Muscle of leg (tissue), 11 donors: ENCODE data around the gene TMEM145. TPM values are rescaled to one million over a fixed set of nuclear protein-coding genes. Genes with fewer than 3 reads are reported as not detected.
"Not testable (repeated sequence)": the region's sequence is repeated elsewhere in the genome, so short reads cannot be mapped to it uniquely, and the experiment has no call there.

Source experiments
- DNase-seq: peaks from one replicate; pipeline ENCODE4 v3.0.0; 2013
- H3K27ac ChIP-seq: one replicate; pipeline ENCODE4 v1.5.1; 2013; ENCODE audit warnings: mild to moderate bottlenecking, low read length, control low read depth
- H3K27me3 ChIP-seq: one replicate; pipeline ENCODE4 v1.6.1; 2013; ENCODE audit warnings: low read length; ENCODE audit not compliant: control insufficient read depth, insufficient read depth
- H3K36me3 ChIP-seq: one replicate; pipeline ENCODE4 v1.6.1; 2013; ENCODE audit warnings: low read length; ENCODE audit not compliant: control insufficient read depth, insufficient read depth
- H3K4me1 ChIP-seq: one replicate; pipeline ENCODE4 v1.6.1; 2013; ENCODE audit warnings: low read length; ENCODE audit not compliant: control insufficient read depth, insufficient read depth
- H3K4me3 ChIP-seq: one replicate; pipeline ENCODE4 v1.5.1; 2013; ENCODE audit warnings: low read length, control low read depth
- H3K9me3 ChIP-seq: replicated peaks from 2 replicates; pipeline ENCODE4 v1.6.1; 2013; ENCODE audit warnings: low read depth, low read length; ENCODE audit not compliant: control insufficient read depth
- WGBS: methylation state at CpG from one replicate; pipeline ENCODE4 v1.1.5; 2013; ENCODE audit warnings: missing lambda C conversion rate; ENCODE audit not compliant: insufficient coverage; 5-methylcytosine and 5-hydroxymethylcytosine counted together
- polyA plus RNA-seq, 8 donors: library from polyadenylated mRNA; unstranded; fragments of 120-200 nt; gene quantifications; one replicate each; pipeline versions ENCODE4 v1.2.1 to v1.2.3, GENCODE V29; 2013; ENCODE audit warnings: inconsistent platforms in 1 of 8, low replicate concordance in 1 of 8; ENCODE audit not compliant: insufficient read length in 8 of 8, insufficient read depth in 1 of 8
- total RNA-seq: library from RNA; stranded (reverse); fragments of 120-200 nt; gene quantifications from one replicate; pipeline ENCODE4 v1.2.4, GENCODE V29; 2013

TMEM145 gene
- total and polyA plus RNA-seq, 9 donors: 0.04 to 0.56 (median 0.32) TPM

DNA sequence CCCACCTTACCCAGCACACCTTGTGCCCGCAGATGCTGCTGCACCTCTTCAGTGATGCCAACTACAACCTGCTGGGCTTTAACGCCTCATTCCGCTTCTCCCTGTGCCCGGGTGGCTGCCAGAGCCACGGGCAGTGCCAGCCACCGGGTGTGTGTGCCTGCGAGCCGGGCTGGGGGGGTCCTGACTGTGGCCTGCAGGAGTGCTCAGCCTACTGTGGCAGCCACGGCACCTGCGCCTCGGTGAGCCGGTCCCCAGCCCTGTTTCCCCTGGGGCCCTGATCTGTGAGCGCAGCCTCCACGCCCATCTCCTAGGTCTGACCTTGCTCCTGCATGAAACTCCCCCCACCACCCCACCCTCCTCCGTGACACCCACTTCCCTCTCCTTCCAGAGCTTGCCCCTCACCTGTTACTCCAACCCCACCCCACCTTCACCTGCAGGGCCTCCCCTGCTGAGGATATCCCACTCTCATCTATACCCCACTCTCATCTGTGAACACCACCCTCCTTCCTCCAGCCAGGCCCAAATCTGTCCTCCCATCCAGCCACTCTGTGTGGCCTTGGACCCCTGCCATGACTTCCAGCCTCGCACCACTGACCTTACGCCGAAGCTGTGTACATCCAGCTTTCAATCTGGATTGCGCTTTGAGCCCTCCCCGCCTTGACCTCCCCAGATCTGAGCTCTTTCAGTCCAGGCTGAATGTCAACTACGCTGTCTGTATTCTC is 21.0 kb downstream of the TMEM145 start:
- WGBS: 86% methylated on average over 21 of the region's 21 CpGs
- Histone ChIP-seq H3K4me3 (no peak overlapping the region), H3K9me3 (no peaks in the 10 kb centered on the region), H3K27ac (no peak overlapping the region), H3K4me1 (peaks cover 5% of the 10 kb centered on the region), H3K36me3 (peaks cover 36% of the 10 kb centered on the region), H3K27me3 (no peaks in the 10 kb centered on the region)
- DNase-seq: no peak

DNA sequence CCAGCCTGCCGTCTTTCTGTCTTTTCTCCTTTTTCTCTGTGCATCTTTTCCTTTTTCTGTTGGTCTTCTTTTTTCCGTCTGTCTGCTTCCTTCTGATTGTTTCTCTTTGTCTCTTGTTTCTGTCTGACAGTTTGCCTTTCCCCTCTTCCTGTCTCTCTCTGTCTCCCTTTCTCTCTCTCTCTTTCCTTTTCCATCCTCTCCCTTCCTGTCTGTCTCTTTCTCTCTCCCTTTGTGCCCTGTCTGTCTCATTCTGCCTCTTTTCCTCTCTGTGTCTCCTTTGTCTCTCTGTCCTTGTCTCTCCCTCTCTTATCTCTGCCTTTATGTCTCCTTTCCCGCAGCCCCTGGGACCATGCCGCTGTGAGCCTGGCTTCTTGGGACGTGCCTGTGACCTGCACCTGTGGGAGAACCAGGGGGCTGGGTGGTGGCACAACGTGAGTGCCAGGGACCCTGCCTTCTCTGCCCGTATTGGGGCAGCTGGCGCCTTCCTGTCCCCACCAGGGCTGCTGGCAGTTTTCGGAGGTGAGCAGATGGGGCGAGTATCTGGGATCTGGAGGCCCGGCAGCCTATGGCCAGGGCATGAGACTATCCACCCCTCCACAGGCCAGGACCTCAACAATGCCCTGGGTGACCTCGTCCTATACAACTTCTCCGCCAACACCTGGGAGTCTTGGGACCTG is 21.7 kb downstream of the TMEM145 start:
- Histone ChIP-seq H3K36me3 (peaks cover 36% of the 10 kb centered on the region), H3K4me3 (no peak overlapping the region), H3K9me3 (no peaks in the 10 kb centered on the region), H3K4me1 (peaks cover 5% of the 10 kb centered on the region), H3K27me3 (no peaks in the 10 kb centered on the region), H3K27ac (no peak overlapping the region)
- DNase-seq: no peak
- WGBS: 85% methylated on average over 13 of the region's 13 CpGs

DNA sequence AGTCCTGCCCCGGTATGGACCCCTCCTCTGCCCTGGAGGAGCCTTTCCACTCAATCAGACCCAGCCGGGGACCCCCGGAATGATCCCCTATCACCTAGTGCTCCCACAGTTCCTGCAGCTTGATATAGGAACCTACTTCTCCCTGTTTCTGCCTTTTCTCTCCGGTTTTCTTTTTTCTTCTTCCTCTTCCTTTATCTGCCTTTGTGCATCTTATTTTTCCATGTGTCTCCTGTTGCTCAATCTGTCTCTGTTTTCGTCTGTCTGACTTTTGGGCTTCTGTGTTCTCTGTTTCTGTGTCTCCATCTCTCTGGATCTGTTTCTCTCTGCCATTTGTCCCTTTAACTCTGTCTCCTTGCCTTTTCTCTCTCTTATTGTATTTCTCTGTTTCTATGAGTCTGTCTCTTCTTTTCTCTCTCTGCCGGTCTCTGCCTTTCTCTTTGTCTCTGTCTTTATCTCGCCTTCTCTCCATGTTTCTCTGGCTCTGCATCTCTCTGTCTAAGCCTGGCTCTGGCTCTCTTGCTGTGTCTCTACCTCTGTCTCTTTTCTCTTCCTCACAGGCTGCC is 22.3 kb downstream of the TMEM145 start:
- Histone ChIP-seq H3K27ac (no peak overlapping the region), H3K36me3 (peaks cover 36% of the 10 kb centered on the region), H3K4me3 (no peak overlapping the region), H3K27me3 (no peaks in the 10 kb centered on the region), H3K4me1 (peaks cover 2% of the 10 kb centered on the region), H3K9me3 (no peaks in the 10 kb centered on the region)
- no peak for DNase-seq
- whole genome bisulfite sequencing: 82% methylated on average over 5 of the region's 7 CpGs

DNA sequence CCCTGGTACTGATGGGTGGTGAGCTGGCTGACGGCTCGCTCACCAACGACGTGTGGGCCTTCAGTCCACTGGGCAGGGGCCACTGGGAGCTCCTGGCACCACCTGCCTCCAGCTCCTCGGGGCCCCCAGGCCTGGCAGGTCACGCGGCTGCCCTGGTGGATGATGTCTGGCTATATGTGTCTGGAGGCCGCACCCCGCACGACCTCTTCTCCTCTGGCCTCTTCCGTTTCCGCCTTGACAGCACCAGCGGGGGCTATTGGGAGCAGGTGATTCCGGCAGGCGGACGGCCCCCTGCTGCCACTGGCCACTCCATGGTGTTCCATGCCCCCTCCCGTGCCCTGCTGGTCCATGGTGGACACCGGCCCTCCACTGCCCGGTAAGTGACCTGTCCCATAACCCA is 22.9 kb downstream of the TMEM145 start:
- 89% methylated on average over 18 of the region's 19 CpGs for whole genome bisulfite sequencing
- H3K9me3 ChIP-seq: no peaks in the 10 kb centered on the region
- H3K4me1 ChIP-seq: peaks cover 2% of the 10 kb centered on the region
- H3K36me3 ChIP-seq: peaks cover 36% of the 10 kb centered on the region
- no peaks in the 10 kb centered on the region for H3K27me3 ChIP-seq
- no peak for DNase-seq
- no peak overlapping the region for H3K4me3 ChIP-seq
- no peak overlapping the region for H3K27ac ChIP-seq

- H3K27ac ChIP-seq, H3K4me3 ChIP-seq, DNase-seq, H3K4me1 ChIP-seq, H3K27me3 ChIP-seq, H3K9me3 ChIP-seq: not testable (repeated sequence)
- H3K36me3 ChIP-seq: peaks cover 56% of the 10 kb centered on the region
- 75% methylated on average over 3 of the region's 7 CpGs for WGBS
Measured at GRCh38 chr19:42339126-42339860, 26.2 kb downstream of the TMEM145 start.

DNA sequence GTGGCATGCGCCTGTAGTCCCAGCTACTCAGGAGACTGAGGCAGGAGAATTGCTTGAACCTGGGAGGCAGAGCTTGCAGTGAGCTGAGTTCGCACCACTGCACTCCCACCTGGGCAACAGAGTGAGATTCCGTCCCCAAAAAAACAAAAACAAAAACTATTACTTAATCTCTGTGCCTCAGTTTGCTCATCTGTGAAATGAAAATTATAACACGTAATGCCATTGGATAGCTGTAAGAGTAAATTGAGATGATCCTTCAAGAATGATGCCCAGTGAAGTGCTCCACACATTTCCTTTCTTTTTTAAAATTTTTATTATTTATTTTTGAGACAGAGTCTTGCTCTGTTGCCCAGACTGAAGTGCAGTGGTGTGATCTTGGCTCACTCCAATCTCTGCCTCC is 26.8 kb downstream of the TMEM145 start:
- not testable (repeated sequence) for H3K27ac ChIP-seq, DNase-seq, H3K4me1 ChIP-seq, H3K4me3 ChIP-seq, H3K27me3 ChIP-seq, H3K9me3 ChIP-seq
- peaks cover 56% of the 10 kb centered on the region for H3K36me3 ChIP-seq
- no CpG with 5 or more reads among the region's 4 CpGs for WGBS

DNA sequence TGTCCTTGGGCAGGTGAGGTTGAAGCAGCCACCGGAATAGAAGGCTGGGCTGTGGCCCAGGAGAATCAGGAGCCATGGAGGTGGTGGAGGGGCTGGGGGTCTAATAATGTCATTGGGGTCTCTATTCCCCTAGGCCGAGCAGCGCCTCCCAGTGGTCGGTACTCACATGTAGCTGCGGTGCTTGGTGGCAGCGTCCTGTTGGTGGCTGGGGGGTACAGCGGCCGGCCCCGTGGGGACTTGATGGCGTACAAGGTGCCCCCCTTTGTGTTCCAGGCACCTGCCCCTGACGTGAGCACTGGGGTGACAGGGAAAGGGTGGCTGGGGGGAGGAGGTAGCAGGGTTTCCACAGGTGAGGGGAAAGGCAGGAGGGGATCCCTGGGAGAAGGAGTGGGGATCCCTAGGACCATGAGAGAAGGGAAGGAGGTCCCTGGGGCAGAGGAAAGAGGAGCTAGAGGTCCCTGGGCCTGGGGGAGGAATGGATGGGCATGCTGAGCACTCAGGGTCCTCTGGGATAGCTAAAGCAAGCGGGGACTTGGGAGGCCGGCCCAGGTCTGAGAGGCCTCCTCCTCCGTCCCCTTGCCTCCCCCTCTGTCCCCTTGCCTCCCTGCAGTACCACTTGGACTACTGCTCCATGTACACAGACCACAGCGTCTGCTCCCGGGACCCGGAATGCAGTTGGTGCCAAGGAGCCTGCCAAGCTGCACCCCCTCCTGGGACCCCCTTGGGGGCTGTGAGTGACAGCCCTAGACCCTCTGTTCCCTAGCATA is 30.4 kb downstream of the TMEM145 start:
- 77% methylated on average over 17 of the region's 17 CpGs for WGBS
- no peaks in the 10 kb centered on the region for H3K27me3 ChIP-seq
- H3K9me3 ChIP-seq: no peaks in the 10 kb centered on the region
- H3K27ac ChIP-seq: no peak overlapping the region
- peaks cover 40% of the 10 kb centered on the region for H3K36me3 ChIP-seq
- no peak overlapping the region for H3K4me3 ChIP-seq
- no peaks in the 10 kb centered on the region for H3K4me1 ChIP-seq
- no peak for DNase-seq

DNA sequence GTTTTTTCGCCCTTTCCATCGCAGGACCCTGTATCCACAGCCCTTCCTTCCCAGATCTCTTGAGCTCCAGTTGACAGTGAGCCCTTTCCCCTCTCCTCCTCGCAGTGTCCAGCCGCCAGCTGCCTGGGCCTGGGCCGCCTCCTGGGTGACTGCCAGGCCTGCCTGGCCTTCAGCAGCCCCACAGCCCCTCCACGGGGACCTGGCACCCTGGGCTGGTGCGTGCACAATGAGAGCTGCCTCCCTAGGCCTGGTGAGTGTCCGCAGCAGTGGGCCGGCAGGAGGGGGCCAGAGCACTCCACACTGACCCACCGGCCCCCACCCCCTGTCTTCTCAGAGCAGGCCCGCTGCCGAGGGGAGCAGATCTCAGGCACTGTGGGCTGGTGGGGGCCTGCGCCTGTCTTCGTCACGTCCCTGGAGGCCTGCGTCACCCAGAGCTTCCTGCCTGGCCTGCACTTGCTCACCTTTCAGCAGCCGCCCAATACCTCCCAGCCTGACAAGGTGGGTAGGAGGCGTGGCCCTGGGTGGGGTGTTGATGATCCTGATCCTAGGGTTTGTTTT is 31.3 kb downstream of the TMEM145 start:
- DNase-seq: no peak
- Histone ChIP-seq H3K4me1 (no peaks in the 10 kb centered on the region), H3K27ac (no peak overlapping the region), H3K4me3 (no peak overlapping the region), H3K36me3 (peaks cover 47% of the 10 kb centered on the region), H3K9me3 (no peaks in the 10 kb centered on the region), H3K27me3 (no peaks in the 10 kb centered on the region)
- 85% methylated on average over 9 of the region's 18 CpGs for WGBS

GRCh38 chr19:42345191-42345812 is 32.2 kb downstream of the TMEM145 start:
- no peak for DNase-seq
- Histone ChIP-seq H3K9me3 (no peaks in the 10 kb centered on the region), H3K36me3 (peaks cover 56% of the 10 kb centered on the region), H3K4me1 (no peaks in the 10 kb centered on the region), H3K4me3 (no peak overlapping the region), H3K27me3 (no peaks in the 10 kb centered on the region), H3K27ac (no peak overlapping the region)
- no CpG with 5 or more reads among the region's 6 CpGs for WGBS
